Jurkat, Clone E6-1 (cell line): ENCODE results near the gene SMG6.

Experiments used
- DNase-seq: peaks from one replicate; pipeline ENCODE4 v3.0.0-alpha.2; 2011; ENCODE audit warnings: low read depth, low spot score
- H3K4me3 ChIP-seq: 2 replicates; pipeline ENCODE4 v1.5.1; 2011; ENCODE audit warnings: mild to moderate bottlenecking, low read length, control low read depth, moderate library complexity

Gene SMG6

GRCh38 chr17:2061441-2061958 is 242.1 kb downstream of the SMG6 start:
- H3K4me3 ChIP-seq: no peak overlapping the region
- no peak for DNase-seq

- no peak for DNase-seq
- no peak overlapping the region for H3K4me3 ChIP-seq
Measured at GRCh38 chr17:2060681-2061440, 242.7 kb downstream of the SMG6 start.

- H3K4me3 ChIP-seq: no peak overlapping the region
- no peak for DNase-seq
Measured at GRCh38 chr17:2060385-2060658, 243.3 kb downstream of the SMG6 start.

GRCh38 chr17:2059547-2060384 is 243.8 kb downstream of the SMG6 start:
- no peak overlapping the region for H3K4me3 ChIP-seq
- no peak for DNase-seq

- no peak for DNase-seq
- H3K4me3 ChIP-seq: no peak overlapping the region
Measured at GRCh38 chr17:2058586-2059546, 244.7 kb downstream of the SMG6 start.

- DNase-seq: no peak
- no peak overlapping the region for H3K4me3 ChIP-seq
Measured at GRCh38 chr17:2057760-2058585, 245.6 kb downstream of the SMG6 start.

GRCh38 chr17:2057175-2057759 is 246.3 kb downstream of the SMG6 start:
- no peak overlapping the region for H3K4me3 ChIP-seq
- no peak for DNase-seq

- DNase-seq: no peak
- H3K4me3 ChIP-seq: no peak overlapping the region
Measured at GRCh38 chr17:2056206-2057174, 247.1 kb downstream of the SMG6 start.

GRCh38 chr17:2055292-2056205 is 248.0 kb downstream of the SMG6 start:
- no peak for DNase-seq
- H3K4me3 ChIP-seq: peak overlapping the region; percentile 56; the same call in 1 of the 2 replicates

- H3K4me3 ChIP-seq: peak within 1 kb of the TSS; percentile 56
- no peak for DNase-seq
Measured at GRCh38 chr17:2054512-2055291, 248.9 kb downstream of the SMG6 start, which contains the start of gene HIC1. TSS of gene HIC1 (plus strand) at chr17:2055103. CDS start at chr17:2056691, 1,588 bp downstream.

- DNase-seq: no peak
- peak overlapping the region; percentile 56 for H3K4me3 ChIP-seq
Measured at GRCh38 chr17:2054262-2054511, 249.4 kb downstream of the SMG6 start.

GRCh38 chr17:2053380-2054261 is 250.0 kb downstream of the SMG6 start:
- DNase-seq: peak; percentile 51
- peak overlapping the region; percentile 56 for H3K4me3 ChIP-seq

GRCh38 chr17:2051933-2052559 is 251.5 kb downstream of the SMG6 start:
- DNase-seq: no peak
- H3K4me3 ChIP-seq: no peak overlapping the region
